ENCODE results near the gene HLA-DMB.

DNA sequence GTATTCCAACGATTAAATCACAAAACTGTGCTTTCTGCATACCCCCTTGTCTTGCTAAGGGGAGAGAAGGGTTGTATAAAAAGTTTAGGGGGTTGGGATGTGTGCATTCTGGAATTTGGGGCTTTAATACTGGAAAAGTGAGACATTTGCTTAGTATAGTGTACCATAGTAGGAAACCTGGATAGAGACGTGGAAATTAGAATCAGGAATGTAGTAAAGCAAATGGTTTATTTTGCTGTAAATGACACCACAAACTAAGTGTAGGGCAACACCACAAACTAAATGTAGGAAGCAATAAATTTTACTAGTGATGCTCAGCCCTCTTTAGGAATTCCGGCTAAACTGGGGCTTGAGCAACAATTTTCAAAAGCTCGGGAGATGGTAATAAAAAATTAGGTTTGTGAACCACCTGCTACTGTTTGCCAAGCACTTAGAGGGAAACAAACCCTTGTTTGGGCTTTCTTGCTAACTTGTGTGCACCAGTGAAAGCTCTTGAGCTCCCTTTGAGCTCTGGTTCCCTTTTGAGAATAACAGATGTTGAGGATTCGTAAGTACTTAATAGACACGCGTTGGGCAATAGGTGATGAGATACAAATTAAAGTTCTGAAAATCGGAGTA is 41.4 kb upstream of the HLA-DMB start:
- TF ChIP-seq, protein P1, sequence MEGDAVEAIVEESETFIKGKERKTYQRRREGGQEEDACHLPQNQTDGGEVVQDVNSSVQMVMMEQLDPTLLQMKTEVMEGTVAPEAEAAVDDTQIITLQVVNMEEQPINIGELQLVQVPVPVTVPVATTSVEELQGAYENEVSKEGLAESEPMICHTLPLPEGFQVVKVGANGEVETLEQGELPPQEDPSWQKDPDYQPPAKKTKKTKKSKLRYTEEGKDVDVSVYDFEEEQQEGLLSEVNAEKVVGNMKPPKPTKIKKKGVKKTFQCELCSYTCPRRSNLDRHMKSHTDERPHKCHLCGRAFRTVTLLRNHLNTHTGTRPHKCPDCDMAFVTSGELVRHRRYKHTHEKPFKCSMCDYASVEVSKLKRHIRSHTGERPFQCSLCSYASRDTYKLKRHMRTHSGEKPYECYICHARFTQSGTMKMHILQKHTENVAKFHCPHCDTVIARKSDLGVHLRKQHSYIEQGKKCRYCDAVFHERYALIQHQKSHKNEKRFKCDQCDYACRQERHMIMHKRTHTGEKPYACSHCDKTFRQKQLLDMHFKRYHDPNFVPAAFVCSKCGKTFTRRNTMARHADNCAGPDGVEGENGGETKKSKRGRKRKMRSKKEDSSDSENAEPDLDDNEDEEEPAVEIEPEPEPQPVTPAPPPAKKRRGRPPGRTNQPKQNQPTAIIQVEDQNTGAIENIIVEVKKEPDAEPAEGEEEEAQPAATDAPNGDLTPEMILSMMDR (IDR thresholded peaks at IDR 0.05): no peak
- TF ChIP-seq POLR2AphosphoS5 (IDR thresholded peaks at IDR 0.05): no peak
